Fibroblast of upper back skin (primary cell): ENCODE measurements around the gene CCND3.

ENCODE experiments used
- DNase-seq: peaks from one replicate; pipeline ENCODE4 v3.0.0-alpha.2; 2013

CCND3 gene

DNA sequence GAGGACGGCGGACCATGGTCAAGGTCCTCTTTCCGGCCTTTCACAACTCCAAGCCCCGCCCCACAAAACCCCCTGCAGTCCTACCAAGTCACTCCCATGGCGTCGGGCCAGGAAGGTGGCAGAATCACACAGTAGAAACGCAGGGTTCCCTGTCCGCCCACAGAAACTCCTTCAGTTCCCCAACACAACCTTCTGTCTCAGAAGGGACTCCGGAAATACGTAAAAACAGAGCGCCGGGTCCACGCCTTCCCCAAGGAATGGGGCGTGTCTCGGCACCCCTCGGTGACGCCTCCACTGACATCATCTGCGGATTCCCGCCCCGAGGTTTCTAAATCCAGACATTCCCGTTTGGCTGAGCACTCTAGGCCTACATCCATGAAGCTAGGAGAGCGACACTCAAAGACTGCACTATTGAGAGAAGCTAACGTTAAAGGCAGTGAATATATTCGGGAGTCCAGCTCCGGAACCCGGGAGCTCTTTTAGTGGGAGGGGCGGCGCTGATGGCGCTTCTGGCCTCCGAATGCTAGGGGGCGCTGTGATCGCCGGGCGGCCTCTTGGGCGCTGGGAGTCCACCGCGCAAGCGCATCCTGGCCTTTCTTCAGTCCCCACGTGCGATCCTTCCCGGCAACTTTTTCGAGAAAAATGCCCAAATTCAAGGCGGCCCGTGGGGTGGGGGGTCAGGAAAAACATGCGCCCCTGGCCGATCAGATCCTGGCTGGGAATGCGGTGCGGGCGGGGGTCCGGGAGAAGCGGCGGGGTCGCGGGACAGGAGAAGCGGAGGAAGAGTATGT, 20.5 kb downstream of the CCND3 start, which contains the start of the genes BYSL and MED20:
Gene BYSL (plus strand): TSS at position 579 of the 791 bp plus-strand sequence. CDS start 64 bp downstream, at position 643.
Gene MED20 (minus strand): TSS at position 219 of the 791 bp plus-strand sequence. CDS start 121 bp downstream, at position 98.
- peak; percentile 93 for DNase-seq

- peak; percentile 96 for DNase-seq
Measured at GRCh38 chr6:41917528-41917927, 24.1 kb downstream of the CCND3 start.

- no peak for DNase-seq
Measured at GRCh38 chr6:41914869-41915530, 26.6 kb downstream of the CCND3 start.

DNA sequence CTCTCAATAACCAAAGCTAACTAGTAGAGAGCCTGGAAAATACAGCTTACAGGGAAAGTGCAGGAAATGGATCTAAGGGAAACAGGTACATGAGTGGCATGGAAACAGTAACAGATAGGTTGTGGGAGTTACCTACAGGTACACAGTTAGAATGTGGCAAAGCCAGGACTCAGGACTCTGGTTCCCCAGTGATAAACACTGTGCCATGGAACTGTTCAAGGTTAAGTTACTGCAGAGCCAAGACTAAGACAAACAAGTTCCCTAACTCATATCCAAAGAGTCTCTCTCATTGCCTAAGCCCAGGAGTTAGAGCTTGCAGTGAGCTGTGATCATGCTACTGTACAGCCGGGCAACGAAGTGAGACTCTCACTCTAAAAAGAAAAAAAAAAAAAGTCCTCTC, 27.3 kb downstream of the CCND3 start:
- DNase-seq = no peak

DNA sequence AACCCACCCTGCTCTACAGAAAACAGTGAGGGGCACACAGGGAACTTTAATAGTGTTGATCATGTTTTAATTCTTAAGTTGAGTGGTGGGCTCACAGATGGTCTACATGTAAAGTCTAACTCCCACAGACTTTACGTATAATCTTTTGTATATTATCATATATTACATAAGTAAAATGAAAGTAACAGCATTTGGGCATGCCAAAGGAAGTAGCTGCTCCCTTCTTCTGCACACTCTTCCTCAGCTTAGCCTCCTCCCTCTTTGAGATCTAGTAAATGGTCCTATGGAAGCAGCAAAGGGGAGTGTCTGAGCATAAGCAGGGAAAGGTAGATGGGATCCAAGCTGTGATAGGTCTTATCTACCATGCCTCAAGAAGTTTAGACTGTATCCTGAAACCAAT, 31.9 kb downstream of the CCND3 start:
- no peak for DNase-seq

DNA sequence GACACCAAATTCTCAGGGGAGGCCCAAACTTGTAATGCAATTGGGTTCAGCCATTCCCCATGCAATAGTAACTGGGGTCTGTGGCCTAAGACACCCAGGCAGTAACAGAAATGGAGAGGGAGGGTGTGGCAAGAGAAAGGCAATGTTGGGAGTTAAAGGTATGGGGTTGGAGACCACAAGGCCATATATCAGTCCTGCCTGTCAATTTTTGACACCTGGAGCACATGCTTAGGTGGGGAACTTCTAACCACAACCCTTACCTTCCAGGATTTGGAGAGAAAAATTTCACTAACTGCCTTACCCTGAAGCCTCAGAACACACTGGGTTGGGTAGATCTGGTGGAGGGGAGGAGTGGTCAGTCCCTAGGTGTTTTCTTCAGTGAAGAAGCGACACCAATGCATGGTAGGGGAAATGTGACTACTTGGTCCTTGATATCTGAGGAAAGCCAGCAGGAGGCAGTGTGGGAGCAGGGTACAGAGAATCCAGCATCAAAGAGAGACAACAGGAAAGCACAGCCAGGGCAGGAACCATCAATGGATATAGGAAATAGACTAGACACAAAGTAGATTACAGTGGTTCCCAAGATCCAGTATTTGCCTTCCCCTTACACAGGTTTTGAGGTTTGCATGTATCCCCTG, 39.6 kb downstream of the CCND3 start:
- DNase-seq = no peak

GRCh38 chr6:41900861-41901260, 40.7 kb downstream of the CCND3 start:
- no peak for DNase-seq

DNA sequence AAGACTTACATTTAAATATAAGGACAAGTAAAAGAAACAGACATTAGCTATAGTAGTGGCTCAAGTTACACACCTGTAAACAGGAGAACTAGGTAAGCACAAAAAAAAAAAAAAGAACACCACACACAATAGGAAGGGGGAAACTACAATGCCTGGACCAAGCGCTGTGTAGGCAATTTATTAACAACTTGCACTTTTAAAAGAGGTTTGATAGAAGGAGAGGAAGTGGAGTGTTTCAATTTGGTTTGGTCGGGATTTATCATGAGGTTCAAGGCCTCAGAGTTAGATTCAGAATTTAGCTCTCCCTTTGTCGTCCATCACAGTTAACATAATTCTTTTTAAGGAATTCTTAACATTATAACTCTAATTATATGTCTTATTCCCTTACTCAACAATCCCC, 45.3 kb downstream of the CCND3 start:
- no peak for DNase-seq

- peak; percentile 73 for DNase-seq
Measured at GRCh38 chr6:41895300-41896233, 46.0 kb downstream of the CCND3 start, which contains the start of gene USP49. Gene USP49 (minus strand): TSS chr6:41895375. CDS start chr6:41806983, 88,392 bp downstream.

DNA sequence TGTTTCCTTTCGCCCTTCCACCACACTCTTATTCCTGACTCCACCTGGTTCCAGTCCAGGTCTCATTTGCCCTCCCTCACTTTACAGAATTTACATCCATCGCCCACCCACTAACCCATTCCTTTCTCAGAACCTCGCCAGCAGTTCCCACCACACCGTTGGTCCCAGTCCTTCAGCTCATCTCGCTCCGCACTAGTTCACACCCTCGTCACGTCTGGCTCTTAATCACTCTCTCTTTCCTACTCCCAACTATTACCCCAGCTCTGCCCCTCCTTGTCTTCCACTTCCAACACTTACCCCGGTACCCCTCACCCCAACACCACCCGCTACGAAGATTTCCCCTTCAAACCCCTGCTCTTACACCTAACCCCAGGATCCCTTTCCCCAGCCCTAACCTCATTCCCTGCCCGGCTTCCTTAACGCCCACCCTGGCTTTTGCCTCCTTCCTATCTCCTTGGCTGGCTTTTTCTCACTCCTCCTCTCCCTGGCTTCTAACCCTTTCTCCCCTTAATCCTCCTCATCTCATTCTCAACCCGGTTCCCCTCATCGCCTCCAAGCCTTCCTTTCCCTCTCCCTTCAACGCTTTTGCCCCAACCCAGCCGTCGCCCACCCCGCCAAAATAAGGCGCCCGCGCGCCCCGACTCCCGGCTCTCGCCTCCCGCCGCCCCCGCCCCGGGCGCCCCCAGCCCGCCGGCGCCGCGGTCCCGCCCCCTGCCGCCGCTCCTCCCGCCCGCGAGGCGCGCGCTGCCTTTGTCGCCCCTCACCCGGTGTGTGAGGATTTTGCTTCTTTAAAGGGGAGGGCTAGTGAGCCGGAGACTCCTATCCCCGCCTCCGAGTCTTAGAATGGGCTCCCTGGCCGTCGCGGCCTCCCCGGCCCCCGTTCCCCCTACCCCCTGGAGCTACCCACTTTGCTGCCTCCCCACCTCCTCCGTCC, 47.0 kb downstream of the CCND3 start:
- no peak for DNase-seq

- DNase-seq = no peak
Measured at GRCh38 chr6:41892921-41893564, 48.6 kb downstream of the CCND3 start.

GRCh38 chr6:41887331-41887751, 54.3 kb downstream of the CCND3 start:
- peak; percentile 25 for DNase-seq

DNA sequence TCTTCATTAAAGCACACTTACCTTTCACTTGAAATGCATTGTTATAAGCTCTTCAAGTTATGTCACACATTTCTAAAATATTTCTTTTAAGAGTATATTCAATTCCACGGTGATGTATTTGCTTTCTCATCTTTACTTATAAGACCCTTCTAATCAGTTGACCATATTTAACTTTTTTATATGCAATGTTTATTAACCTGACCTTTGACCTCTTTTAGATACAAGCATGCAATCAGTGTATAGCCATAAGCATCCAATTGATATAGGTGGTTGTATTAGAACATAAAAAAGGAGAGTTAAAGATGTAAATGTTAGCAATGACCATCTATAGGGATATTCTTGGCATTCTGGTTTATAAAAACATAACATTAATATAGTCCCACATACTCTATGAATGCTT, 55.7 kb downstream of the CCND3 start:
- DNase-seq = no peak

GRCh38 chr6:41884957-41885356, 56.7 kb downstream of the CCND3 start:
- no peak for DNase-seq
